ENCODE results near the gene CBX1. TPM values are rescaled to one million over a fixed set of nuclear protein-coding genes. Genes with fewer than 3 reads are reported as not detected.

Gene CBX1
- total and polyA plus RNA-seq, 2 donors (not counting 3 experiments of a cell fraction or from before 2014, with no cell fraction given): 20.4 to 95.2 TPM

GRCh38 chr17:48054238-48055185 lies 46.8 kb downstream of the CBX1 start:
- Histone ChIP-seq H3K27me3 (ENCODE audit: control insufficient read depth in 2 of 2, insufficient read depth in 2 of 2, low read length in 2 of 2) (no peaks in the 10 kb centered on the region), H3K4me3 (replicated peaks in 1 of 3; ENCODE audit: insufficient read depth in 1 of 3, low read depth in 1 of 3, low read length in 3 of 3) (no peak overlapping the region), H3K4me1 (ENCODE audit: control insufficient read depth, extremely low read depth, insufficient read depth, low read length) (peaks cover 47% of the 10 kb centered on the region), H4K20me1 (replicated peaks; ENCODE audit: control insufficient read depth, extremely low read depth, insufficient read depth, low read length) (no peaks in the 10 kb centered on the region), H2AFZ (ENCODE audit: low read depth, low read length) (no peak overlapping the region), H3K79me2 (ENCODE audit: control insufficient read depth, insufficient read depth, low read length) (peaks cover 69% of the 10 kb centered on the region), H3K4me2 (ENCODE audit: insufficient read depth, low read length) (no peak overlapping the region), H3K9me3 (replicated peaks; ENCODE audit: control insufficient read depth, insufficient read depth, low read length) (no peaks in the 10 kb centered on the region), H3K36me3 (ENCODE audit: control insufficient read depth in 2 of 2, extremely low read depth in 1 of 2, insufficient read depth in 2 of 2, low read length in 2 of 2) (peaks cover 24 to 49% of the 10 kb centered on the region in 2 experiments), H3K9me1 (replicated peaks; ENCODE audit: control insufficient read depth, extremely low read depth, insufficient read depth, low read length) (no peaks in the 10 kb centered on the region), H3K27ac (ENCODE audit: insufficient read depth, low read depth, low read length) (no peak overlapping the region), H3K9ac (replicated peaks; ENCODE audit: extremely low read depth, insufficient read depth, low read length) (no peak overlapping the region)
- dilution Hi-C loops (cut with MboI; ENCODE audit: extremely low pct_ligation_motif_present, low sequenced_read_pairs) (no loop called here), intact Hi-C loops (cut with micrococcal nuclease) (no loop called here)
- no peak for DNase-seq (ENCODE audit: low read depth, low spot score)
- BruUV-seq (replicated peaks): no TSS peak
- ChIA-PET POLR2A (interaction anchor here (0.6 kb wide), 1 partner anchor 902 kb away, joined by 5 read pairs; no protein-coding TSS in a partner anchor), CTCF (interaction anchor here (1.4 to 1.5 kb wide), 3 partner anchors 26 to 29 kb away, joined by 4 to 5 read pairs (median 4); no protein-coding TSS in a partner anchor)
- FAIRE-seq: no peak
- no peak for TF ChIP-seq POLR2AphosphoS5 (IDR thresholded peaks at IDR 0.05; ENCODE audit: insufficient read depth, low read depth, low read length)
- TF ChIP-seq, protein P1, sequence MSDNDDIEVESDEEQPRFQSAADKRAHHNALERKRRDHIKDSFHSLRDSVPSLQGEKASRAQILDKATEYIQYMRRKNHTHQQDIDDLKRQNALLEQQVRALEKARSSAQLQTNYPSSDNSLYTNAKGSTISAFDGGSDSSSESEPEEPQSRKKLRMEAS (IDR thresholded peaks at IDR 0.05; ENCODE audit: insufficient read depth, insufficient read length): no peak
- no peak for TF ChIP-seq MYC (IDR thresholded peaks at IDR 0.05; ENCODE audit: low read depth, low read length)
- TF ChIP-seq JUN (IDR thresholded peaks at IDR 0.05; ENCODE audit: borderline replicate concordance, insufficient read depth, insufficient read length, low read depth): no peak
- TF ChIP-seq EZH2 (IDR thresholded peaks at IDR 0.05; ENCODE audit: borderline replicate concordance, low read depth, low read length, severe bottlenecking): no peak
- no peak for TF ChIP-seq FOS (IDR thresholded peaks at IDR 0.05; ENCODE audit: borderline replicate concordance, insufficient read depth, low read length)
- TF ChIP-seq GATA2 (IDR thresholded peaks at IDR 0.05; ENCODE audit: insufficient read depth, insufficient read length, low read depth, low read length): no peak
- TF ChIP-seq CTCF (IDR thresholded peaks at IDR 0.05; ENCODE audit: extremely low read depth in 1 of 2, insufficient read depth in 1 of 2, low read depth in 1 of 2, low read length in 2 of 2): no peak
- no peak for TF ChIP-seq POLR2A (IDR thresholded peaks at IDR 0.05; ENCODE audit: low read depth, low read length)
